GM12878 (cell line): Measurements from ENCODE around the gene PLSCR3. TPM values are rescaled to one million over a fixed set of nuclear protein-coding genes. Genes with fewer than 3 reads are reported as not detected.
A peak's percentile ranks its signal among the peaks of the same experiment; 100 is the strongest.

Source experiments
- CEBPB ChIP-seq, 2 experiments: fragments of 150-350 bp in 1 of 2; IDR thresholded peaks; 2 replicates each; pipeline ENCODE4 v1.6.1; 2012 to 2014; ENCODE audit warnings: low read depth in 2 of 2, low read length in 2 of 2, borderline replicate concordance in 1 of 2, inconsistent platforms in 1 of 2
- CHD1 ChIP-seq: IDR thresholded peaks from 2 replicates; pipeline ENCODE4 v1.6.1; 2012; ENCODE audit warnings: low read depth, low read length, improper control_type of control experiment
- EED ChIP-seq: sonication (generic); IDR thresholded peaks from 2 replicates; pipeline ENCODE4 v1.6.1; 2016; ENCODE audit warnings: antibody characterized with exemption, low read depth
- ESRRA ChIP-seq: IDR thresholded peaks from 2 replicates; pipeline ENCODE4 v1.6.1; 2012; ENCODE audit warnings: mild to moderate bottlenecking, low read length, improper control_type of control experiment
- LARP7 ChIP-seq: fragments of 450-650 bp; IDR thresholded peaks from 2 replicates; pipeline ENCODE4 v1.6.1; 2017; ENCODE audit warnings: mild to moderate bottlenecking
- NBN ChIP-seq: fragments of 450-650 bp; IDR thresholded peaks from 2 replicates; pipeline ENCODE4 v1.6.1; 2016
- NFYA ChIP-seq: IDR thresholded peaks from 2 replicates; pipeline ENCODE4 v1.6.1; 2011; ENCODE audit warnings: low read depth, mild to moderate bottlenecking, low read length, improper control_type of control experiment, borderline replicate concordance
- NKRF ChIP-seq: fragments of 450-650 bp; conservative IDR thresholded peaks from 2 replicates; pipeline ENCODE4 v1.6.1; 2017; ENCODE audit warnings: mild to moderate bottlenecking, moderate library complexity
- POLR2AphosphoS2 ChIP-seq: IDR thresholded peaks from 2 replicates; pipeline ENCODE4 v1.6.1; 2011; ENCODE audit warnings: low read depth, mild to moderate bottlenecking, low read length, improper control_type of control experiment, moderate library complexity
- POLR2AphosphoS5 ChIP-seq: IDR thresholded peaks from 2 replicates; pipeline ENCODE4 v1.6.1; 2011; ENCODE audit warnings: mild to moderate bottlenecking, low read length, inconsistent platforms
- SIX5 ChIP-seq: IDR thresholded peaks from 2 replicates; pipeline ENCODE4 v1.6.1; 2011; ENCODE audit warnings: mild to moderate bottlenecking, low read depth, low read length, moderate library complexity; ENCODE audit not compliant: severe bottlenecking
- SMARCA5 ChIP-seq: fragments of 450-650 bp; IDR thresholded peaks from 2 replicates; pipeline ENCODE4 v1.6.1; 2017; ENCODE audit warnings: mild to moderate bottlenecking
- SUPT20H ChIP-seq: IDR thresholded peaks from 2 replicates; pipeline ENCODE4 v1.6.1; 2011; ENCODE audit warnings: low read depth, mild to moderate bottlenecking, low read length, moderate library complexity, borderline replicate concordance; ENCODE audit not compliant: control insufficient read depth
- TBL1XR1 ChIP-seq: IDR thresholded peaks from 2 replicates; pipeline ENCODE4 v1.6.1; 2012; ENCODE audit warnings: low read depth, low read length, improper control_type of control experiment
- TCF7 ChIP-seq: IDR thresholded peaks from 2 replicates; pipeline ENCODE4 v1.6.1; 2014; ENCODE audit warnings: antibody characterized with exemption, borderline replicate concordance
- ZNF217 ChIP-seq: fragments of 450-650 bp; IDR thresholded peaks from 2 replicates; pipeline ENCODE4 v1.6.1; 2017; ENCODE audit warnings: antibody characterized with exemption, mild to moderate bottlenecking
- ZSCAN29 ChIP-seq: fragments of 450-650 bp; IDR thresholded peaks from 2 replicates; pipeline ENCODE4 v1.6.1; 2017; ENCODE audit warnings: mild to moderate bottlenecking, moderate library complexity
- polyA plus RNA-seq, 11 experiments: library from polyadenylated mRNA; depleted of rRNA in 4 of 11; unstranded in 6 of 11; stranded (reverse) in 5 of 11; fragments of >200 nt; fragmentation: Nextera tagmentation in 4 of 11; fragmentation: Illumina TruSeq in 1 of 11; extraction: Ambion mirVana in 4 of 11; extraction: Trizol in 1 of 11; gene quantifications; 1 replicate in 1 of 11; 2 replicates in 10 of 11; pipeline versions ENCODE4 v1.2.1 to v1.2.3, GENCODE V29; 2011 to 2016; ENCODE audit warnings: inconsistent platforms in 2 of 11, missing spikeins in 2 of 11, low read depth in 1 of 11
- total RNA-seq, 4 experiments: library from RNA; depleted of rRNA in 3 of 4; stranded (reverse); fragments of >200 nt in 3 of 4; fragmentation: Illumina TruSeq in 1 of 4; extraction: Trizol in 1 of 4; gene quantifications; 2 replicates each; pipeline versions ENCODE4 v1.2.1 to v1.2.3, GENCODE V29; 2013 to 2021
- TF ChIP-seq, protein P1 (sequence below): fragments of 450-650 bp; IDR thresholded peaks from 2 replicates; pipeline ENCODE4 v1.6.1; 2018; ENCODE audit warnings: borderline replicate concordance, mild to moderate bottlenecking; ENCODE audit not compliant: partially characterized antibody
- TF ChIP-seq, protein P2 (sequence below): fragments of 450-650 bp; formaldehyde crosslinking; IDR thresholded peaks from 2 replicates; pipeline ENCODE4 v1.4.0; 2022; ENCODE audit warnings: mild to moderate bottlenecking, moderate library complexity

The PLSCR3 gene
- total and polyA plus RNA-seq, 10 of the 15 experiments (the other 5 are each of a cell fraction or from before 2014, with no cell fraction given), result 9.9 to 51.4 (median 43.4) TPM

- TF ChIP-seq ZSCAN29 (no peak), CEBPB (IDR thresholded peaks at IDR 0.05; ENCODE audit: borderline replicate concordance in 1 of 2, low read depth in 2 of 2, low read length in 2 of 2) (no peak), POLR2AphosphoS5 (no peak), SUPT20H (no peak), LARP7 (peak; percentile 55), NBN (0 out of 2 replicates have a peak, but pooled peaks have one; percentile 66), NFYA (no peak), CHD1 (no peak), ESRRA (no peak), POLR2AphosphoS2 (no peak), TBL1XR1 (no peak), TCF7 (no peak), SMARCA5 (no peak), EED (no peak), ZNF217 (no peak), SIX5 (no peak), NKRF (no peak)
- TF ChIP-seq, protein P1, sequence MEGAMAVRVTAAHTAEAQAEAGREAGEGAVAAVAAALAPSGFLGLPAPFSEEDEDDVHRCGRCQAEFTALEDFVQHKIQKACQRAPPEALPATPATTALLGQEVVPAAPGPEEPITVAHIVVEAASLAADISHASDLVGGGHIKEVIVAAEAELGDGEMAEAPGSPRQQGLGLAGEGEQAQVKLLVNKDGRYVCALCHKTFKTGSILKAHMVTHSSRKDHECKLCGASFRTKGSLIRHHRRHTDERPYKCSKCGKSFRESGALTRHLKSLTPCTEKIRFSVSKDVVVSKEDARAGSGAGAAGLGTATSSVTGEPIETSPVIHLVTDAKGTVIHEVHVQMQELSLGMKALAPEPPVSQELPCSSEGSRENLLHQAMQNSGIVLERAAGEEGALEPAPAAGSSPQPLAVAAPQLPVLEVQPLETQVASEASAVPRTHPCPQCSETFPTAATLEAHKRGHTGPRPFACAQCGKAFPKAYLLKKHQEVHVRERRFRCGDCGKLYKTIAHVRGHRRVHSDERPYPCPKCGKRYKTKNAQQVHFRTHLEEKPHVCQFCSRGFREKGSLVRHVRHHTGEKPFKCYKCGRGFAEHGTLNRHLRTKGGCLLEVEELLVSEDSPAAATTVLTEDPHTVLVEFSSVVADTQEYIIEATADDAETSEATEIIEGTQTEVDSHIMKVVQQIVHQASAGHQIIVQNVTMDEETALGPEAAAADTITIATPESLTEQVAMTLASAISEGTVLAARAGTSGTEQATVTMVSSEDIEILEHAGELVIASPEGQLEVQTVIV, result no peak
- TF ChIP-seq, protein P2, sequence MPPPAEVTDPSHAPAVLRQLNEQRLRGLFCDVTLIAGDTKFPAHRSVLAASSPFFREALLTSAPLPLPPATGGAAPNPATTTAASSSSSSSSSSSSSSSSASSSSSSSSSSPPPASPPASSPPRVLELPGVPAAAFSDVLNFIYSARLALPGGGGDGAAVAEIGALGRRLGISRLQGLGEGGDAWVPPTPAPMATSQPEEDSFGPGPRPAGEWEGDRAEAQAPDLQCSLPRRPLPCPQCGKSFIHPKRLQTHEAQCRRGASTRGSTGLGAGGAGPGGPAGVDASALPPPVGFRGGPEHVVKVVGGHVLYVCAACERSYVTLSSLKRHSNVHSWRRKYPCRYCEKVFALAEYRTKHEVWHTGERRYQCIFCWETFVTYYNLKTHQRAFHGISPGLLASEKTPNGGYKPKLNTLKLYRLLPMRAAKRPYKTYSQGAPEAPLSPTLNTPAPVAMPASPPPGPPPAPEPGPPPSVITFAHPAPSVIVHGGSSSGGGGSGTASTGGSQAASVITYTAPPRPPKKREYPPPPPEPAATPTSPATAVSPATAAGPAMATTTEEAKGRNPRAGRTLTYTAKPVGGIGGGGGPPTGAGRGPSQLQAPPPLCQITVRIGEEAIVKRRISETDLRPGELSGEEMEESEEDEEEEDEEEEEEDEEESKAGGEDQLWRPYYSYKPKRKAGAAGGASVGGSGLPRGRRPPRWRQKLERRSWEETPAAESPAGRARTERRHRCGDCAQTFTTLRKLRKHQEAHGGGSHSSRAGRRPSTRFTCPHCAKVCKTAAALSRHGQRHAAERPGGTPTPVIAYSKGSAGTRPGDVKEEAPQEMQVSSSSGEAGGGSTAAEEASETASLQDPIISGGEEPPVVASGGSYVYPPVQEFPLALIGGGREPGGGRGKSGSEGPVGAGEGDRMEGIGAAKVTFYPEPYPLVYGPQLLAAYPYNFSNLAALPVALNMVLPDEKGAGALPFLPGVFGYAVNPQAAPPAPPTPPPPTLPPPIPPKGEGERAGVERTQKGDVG, result no peak
Measured at GRCh38 chr17:7440834-7441195, 46.5 kb upstream of the PLSCR3 start (continued).
